ENCODE data around the gene PC. TPM values are rescaled to one million over a fixed set of nuclear protein-coding genes. Genes with fewer than 3 reads are reported as not detected.

Gene PC
- total RNA-seq, 2 donors from 2014 or later = 5.5 to 11.6 TPM

DNA sequence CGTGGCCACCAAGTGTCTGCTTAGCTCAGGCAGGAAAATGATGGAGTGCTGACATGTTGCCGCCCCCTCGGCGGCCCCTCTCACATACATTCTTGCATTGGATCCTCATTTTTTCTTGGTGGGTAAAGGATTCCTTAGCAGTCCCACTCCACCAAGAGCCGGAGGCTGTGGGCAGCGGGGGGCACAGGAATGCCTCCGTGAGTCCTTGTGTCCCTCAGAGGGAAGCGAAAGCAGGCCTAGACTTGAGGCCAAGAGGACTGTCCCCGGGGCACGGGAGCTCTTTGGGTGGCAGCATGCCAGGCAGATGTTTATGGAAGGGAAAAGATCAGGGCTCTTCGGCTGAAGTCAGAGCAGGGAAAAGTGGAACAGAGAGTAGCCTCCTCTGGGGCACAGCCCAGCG, 79.7 kb downstream of the PC start:
- intact Hi-C loops (cut with DNase I) = no loop called here
- DNase-seq (ENCODE audit: low spot score) = peak; percentile 78

DNA sequence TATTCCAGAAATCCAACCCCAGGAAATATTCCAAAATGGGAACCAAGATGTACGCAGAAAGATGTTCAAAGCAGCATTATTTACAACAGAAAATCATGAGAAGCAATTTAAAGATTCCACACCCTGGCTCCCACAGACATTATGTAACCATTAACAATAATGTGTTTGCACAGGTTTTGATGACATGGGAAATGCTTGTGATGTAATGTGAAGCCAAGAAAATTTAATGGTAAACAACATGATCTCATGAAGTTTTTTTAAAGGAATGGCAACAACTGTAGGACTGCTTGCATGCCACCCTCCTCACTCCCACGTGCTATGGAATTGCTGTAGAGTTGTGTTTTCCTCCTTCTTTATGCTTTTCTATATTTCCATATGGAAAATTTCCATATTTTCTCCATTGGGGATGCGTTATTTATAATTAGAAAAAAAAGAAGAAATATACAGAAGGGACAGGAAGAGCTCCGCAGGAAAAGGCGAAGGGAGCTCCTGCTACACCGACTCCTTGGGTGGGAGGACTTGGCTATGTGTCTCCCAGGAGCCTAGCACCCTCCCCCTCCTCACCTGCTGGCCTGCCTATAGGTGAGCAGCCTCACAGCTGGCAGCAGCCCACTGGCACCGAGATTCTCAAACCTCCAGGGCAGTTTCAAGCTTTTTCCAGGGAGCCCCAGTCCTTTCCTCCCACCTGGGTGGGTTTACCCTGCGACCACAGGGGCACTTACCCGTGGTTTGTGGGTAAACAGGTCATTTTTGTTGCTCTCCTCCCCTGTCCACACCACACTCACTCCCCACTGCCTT, 80.4 kb downstream of the PC start:
- DNase-seq (ENCODE audit: low spot score) = peak; percentile 65
- intact Hi-C loops (cut with DNase I) = no loop called here

DNA sequence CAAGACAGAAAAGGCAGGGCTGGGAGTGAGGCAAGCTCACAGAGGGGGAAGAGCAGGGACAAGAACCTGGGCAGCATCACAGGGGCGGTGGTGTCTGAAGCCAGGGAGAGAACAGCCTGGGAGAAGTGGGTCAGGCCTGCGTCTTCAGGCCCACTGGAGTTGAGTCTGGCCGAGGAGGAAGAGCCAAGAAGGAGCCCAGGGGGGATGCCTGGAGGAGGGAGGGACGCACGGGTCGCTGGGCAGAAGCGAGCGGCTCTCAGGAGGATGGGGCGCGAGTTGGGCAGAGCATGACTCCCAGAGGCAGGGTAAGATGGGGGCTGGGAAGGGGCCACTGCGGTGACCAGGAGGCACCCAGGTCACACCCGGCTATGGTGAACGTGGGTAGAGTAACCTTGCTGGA, 82.8 kb downstream of the PC start:
- intact Hi-C loops (cut with DNase I) = no loop called here
- peak; percentile 74 for DNase-seq (ENCODE audit: low spot score)

DNA sequence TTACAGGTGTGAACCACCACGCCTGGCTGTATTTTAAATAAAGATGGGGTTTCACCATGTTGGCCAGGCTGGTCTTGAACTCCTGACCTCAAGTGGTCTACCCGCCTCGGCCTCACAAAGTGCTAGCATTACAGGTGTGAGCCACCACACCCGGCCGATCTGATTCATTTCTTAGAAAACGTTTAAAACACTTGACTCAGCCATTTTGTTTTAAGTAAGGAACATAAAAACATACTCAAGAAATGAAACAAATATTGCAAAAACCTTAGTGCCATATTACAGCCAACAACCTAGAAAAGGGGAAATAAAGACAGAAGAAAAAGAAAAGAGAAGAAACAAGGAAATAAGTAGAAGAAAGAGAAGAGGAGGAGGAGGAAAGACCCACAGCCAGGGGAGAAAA, 84.0 kb downstream of the PC start:
- intact Hi-C loops (cut with DNase I) = no loop called here
- DNase-seq (ENCODE audit: low spot score) = no peak

DNA sequence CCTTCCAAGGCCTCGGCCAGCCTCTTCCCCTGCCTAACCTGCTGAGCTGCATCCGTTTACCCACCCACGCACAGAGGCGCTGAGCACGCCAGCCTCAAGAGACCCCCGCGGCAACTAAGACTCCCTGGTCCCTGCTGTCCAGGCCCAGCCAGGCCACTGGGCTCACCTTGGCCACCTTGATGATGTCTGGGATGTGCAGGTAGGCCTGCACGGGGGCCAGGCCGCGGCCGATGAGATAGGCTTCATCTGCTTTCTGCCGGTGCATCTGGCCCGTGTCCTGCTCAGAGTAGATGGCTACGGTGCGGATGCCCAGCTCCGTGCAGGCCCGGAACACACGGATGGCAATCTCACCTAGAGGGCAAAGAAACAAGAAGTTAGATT, 86.7 kb downstream of the PC start:
- intact Hi-C loops (cut with DNase I) = no loop called here
- DNase-seq (ENCODE audit: low spot score) = no peak

DNA sequence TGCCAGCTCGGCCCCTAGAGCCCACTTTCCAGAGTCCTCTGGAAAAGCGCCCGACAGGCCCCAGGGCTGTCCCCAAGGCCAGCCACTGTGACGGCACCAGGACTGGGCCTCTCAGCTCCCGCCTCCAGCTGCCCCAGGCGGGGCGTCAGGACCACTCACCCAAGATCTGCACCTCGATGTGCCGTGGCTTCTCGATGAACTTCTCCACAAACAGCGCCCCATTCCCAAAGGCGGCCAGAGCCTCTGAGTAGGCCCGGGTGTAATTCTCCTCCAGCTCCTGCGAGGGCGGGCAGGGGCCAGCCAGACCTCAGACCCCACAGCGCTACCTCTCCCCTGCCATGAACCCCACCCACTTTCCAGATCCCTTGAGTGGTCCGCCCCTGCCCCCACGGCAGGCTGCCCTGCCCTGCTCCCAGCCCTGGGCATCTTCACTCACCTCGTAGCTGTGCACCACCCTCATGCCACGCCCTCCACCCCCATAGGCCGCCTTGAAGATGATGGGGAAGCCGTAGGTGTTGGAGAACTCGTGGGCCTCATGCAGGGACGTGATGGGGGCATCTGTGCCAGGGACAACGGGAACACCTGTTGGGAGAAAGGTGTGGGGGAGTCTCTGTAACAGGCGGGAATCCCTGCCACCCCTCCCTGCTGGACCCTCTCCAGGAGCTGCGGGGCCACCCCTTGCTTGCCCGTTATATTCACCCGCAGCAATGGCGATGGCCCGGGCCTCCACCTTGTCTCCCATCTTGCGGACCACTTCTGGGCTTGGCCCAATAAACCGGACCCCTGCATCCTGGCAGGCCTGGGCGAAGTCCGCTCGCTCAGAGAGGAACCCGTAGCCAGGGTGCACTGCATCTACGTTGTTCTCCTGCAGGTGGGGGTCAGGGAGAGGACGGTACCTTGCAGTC, 87.3 kb downstream of the PC start:
- intact Hi-C loops (cut with DNase I) = no loop called here
- no peak for DNase-seq (ENCODE audit: low spot score)

DNA sequence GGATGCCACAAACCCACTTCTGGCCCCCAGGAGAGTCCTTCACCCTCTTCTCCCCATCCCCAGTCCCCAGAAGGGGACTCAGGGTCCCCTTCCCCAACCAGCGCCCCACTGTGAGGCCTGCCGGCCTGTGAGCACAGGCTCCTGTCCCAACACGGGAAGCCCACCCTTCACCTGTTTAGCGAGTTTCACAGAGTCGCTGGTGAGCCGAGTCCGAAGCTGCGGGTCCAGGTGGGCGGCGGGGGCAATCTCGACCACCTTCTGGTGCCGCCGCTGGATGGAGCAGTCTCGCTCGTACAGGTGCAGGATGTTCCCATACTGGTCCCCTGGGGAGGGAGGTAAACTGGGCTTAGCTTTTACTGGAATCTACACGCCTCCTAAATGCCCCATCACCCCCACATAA, 88.1 kb downstream of the PC start:
- intact Hi-C loops (cut with DNase I) = no loop called here
- no peak for DNase-seq (ENCODE audit: low spot score)

DNA sequence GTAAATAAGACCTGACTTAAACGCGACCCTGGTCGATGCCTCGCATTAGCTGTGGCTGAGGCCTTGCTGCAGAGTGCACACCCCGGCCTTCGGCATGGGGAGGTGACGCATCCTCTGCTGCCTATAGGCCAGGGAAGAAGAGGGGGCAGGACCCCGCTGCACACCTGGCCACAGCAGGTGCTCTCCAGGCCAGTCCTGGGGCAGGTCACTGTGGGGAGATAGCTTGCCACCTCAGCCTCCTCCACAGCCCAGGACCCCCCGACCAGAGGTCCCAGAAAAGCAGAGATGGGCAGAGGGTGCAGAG, 88.7 kb downstream of the PC start:
- intact Hi-C loops (cut with DNase I) = no loop called here
- DNase-seq (ENCODE audit: low spot score) = no peak

DNA sequence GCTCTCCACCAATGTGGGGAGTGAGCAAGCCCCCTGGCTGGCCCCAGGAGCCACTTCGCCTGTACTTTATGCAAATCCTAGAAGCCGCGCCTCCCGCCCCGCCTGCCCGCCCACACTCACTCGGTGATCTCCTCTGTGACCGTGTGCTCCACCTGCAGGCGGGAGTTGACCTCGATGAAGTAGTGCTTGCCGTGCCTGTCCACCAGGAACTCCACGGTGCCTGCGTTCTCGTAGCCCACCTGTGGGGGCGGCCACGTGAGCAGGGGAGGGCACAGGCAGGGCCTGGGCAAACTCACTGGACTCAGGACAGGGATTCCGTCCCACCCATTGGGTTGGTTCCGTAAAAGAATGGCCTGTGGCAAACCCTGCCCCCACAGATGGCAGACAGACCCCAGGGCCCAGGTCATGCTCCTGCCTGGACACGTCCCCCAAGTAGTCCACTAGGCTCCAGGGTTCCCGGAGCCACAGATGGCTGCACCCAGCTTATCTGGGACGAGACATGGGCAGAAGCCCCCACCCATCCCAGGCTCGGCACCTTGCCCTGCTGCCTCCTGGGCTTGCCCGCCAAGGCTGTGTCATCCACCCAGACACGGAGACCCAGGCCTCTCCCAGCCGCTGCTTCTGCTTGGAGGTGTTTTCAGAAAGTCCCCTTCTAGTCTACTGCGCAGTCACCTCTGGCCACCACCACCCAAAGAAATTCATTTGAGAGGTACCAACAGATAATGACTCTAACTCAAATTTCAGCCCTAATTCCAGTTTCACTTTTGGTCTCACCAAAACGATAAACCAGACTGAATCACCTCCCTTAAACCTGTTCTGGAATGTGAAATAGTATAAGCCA, 89.2 kb downstream of the PC start:
- no peak for DNase-seq (ENCODE audit: low spot score)
- intact Hi-C loops (cut with DNase I) = no loop called here

DNA sequence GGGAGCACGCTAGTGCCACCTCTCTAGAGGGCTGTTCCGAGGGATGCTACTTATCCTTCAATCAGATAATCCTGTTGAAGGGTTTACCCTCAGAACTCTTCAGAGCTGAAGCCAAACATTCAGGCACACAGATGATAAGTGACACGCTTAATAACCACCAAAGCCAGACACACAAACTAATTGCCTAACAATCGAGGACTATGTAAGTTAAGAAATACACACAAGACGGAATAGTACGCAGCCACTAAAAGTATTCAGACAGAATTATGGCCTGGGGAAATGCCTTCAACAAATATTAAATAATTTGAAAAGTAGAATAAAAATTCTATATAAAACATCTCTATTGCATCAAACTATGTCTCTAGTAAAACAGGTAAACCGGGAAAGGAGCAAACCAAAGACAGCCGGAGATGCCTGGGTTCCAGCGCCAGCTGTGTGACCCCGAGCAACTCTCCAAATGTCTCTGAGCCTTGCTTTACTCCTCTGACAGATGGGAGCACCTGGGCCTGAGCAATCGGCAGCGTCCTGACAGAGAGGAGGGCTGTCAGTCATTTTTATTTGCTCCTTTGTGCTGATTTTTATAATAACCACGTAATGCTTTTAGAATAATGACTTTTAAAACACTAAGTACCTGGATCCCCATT, 90.0 kb downstream of the PC start:
- intact Hi-C loops (cut with DNase I) = no loop called here
- DNase-seq (ENCODE audit: low spot score) = no peak

DNA sequence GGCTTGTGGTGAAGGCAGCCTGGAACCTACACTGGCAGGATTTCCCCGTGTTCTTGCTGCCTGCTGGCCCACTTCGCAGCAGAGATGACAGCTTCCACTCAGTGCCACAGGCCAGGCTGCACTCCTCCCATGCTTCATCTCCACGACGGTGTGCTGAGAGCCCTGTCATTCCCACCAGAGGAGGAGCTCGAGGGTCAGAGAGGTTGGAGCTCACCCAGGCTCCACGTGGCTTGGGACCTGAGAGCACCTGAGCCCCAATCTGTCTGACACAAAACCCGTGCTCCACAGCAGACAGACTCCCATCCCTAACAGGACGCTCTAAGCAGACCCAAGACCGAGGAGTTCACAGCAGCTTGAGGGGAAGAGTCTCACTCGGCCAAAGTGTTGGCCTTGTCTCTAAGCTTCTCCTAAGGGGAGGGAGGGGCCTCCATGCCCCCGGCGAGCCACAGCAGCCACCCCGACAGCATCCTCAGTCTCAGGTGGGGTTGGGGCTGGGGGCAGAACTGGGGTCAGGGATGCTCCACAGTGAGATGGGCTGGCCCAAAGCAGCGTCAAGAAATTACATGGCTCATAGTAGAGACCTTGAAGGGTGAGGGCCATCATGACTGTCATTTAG, 90.7 kb downstream of the PC start:
- intact Hi-C loops (cut with DNase I) = no loop called here
- no peak for DNase-seq (ENCODE audit: low spot score)

DNA sequence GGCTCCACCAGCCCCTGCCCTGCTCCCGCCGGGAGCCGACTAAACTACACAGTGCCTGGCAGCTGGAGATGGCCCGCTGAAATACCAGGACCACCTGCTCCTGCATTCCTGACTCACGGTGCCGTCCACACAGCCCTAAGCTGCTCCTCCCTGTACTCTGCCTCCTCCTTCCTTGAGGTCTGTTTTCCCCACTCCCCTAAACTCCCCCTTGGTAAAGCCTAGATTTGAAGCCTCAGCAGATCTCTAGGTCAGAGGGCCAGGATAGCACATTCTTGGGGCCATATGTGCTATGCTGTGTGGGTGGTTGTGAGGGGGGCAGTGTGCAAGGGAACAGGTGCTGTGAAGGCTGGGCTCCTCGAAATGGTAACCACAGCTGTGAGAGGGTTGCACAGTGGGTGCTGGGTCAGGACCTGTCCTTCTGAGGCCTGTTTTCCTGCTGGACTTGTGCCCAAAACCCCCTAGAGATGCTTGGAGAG, 91.6 kb downstream of the PC start:
- no peak for DNase-seq (ENCODE audit: low spot score)
- intact Hi-C loops (cut with DNase I) = no loop called here

DNA sequence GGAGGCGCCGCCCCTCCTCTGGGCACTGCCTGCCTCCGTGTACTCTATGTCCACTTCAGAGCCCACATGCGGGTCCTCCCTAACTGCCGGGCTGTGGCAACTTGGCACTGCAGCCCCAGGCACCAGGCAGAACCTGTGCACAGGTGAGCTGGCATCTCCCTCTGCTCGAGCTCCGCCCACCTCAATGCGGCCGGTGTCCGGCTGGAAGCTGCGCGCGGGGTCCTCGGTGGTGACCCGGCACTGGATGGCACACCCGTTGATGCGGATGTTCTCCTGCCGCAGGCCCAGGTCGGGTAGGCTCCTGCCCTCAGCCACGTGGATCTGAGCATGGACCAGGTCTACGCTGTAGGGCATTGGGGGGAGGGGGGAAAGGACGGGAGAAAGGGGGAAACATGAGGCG, 92.2 kb downstream of the PC start:
- intact Hi-C loops (cut with DNase I) = no loop called here
- no peak for DNase-seq (ENCODE audit: low spot score)

DNA sequence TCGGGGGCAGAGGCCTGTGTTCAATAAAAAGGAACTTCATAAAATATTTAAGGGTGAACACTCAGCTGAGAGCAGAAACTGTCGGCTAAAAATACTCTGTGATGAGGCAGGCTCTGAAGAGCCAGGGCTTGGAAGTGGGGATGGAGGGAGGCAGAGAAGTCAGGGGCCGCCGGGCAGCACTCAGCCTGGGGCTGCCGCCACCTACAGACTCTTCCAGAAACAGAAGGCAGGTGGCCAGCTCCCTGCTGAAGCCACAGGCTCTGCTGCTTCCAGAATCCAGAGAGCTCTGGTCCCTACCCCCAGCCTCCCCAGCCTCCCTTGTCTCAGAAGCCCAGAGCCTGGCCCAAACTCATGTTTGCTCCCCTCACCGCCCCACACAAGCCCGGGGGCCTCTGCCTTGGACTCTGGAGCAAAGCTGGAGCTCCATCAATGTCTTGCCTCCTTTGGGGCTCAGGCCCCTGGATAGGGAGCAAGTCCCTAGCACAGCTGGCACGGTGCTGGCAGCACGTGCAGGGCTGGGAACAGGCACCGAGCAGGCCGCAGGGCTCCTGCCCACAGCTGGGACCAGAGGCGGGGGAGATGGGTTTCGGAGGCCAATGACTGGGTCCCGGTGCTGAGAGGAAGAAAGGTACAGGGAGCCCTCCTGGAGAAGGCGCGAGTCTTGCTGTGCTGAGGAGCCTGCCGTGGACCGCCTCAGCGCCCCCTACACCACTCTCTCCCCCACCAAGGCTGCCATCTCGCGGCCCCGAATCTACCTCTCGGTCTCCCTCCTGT, 93.1 kb downstream of the PC start:
- intact Hi-C loops (cut with DNase I) = no loop called here

DNA sequence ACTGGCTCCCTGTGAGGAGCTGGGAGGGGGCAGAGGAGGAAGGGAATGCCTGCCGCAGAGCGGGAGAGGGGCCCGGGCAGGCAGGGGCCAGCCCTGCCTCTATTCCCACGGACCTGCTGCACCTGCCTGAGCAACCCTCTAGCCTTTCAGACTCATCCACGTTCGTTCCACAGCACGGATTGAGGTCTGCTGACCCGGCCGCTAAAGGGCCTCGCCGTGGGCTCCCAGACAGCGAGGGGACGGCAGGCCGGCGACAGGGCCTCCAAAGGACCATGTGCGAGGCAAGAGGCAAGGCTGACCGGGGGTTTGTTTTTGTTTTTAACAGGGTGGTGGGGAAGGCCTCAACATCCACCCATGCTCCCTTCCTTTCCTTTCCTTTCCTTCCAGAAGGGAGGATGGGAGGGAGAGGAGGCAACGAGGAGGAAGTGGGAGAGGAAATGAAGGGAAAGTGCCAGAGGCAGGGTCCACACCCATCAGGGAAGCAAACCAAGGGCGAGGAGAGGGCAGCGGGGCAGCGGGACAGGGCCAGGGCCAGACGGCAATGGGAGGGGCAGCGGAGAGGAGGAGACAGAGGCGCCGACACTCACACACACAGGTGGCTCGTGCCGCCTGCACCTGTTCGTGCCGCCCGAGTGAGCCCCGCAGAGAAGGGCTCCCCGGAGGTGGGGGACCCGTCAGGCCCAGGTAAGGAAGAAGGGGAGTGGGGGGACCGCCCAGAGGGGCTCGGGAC, 93.8 kb downstream of the PC start:
- intact Hi-C loops (cut with DNase I) = no loop called here
- DNase-seq (ENCODE audit: low spot score) = no peak

More for the DNA sequence above, 93.1 kb downstream of the PC start:
- no peak for DNase-seq (ENCODE audit: low spot score)

DNA sequence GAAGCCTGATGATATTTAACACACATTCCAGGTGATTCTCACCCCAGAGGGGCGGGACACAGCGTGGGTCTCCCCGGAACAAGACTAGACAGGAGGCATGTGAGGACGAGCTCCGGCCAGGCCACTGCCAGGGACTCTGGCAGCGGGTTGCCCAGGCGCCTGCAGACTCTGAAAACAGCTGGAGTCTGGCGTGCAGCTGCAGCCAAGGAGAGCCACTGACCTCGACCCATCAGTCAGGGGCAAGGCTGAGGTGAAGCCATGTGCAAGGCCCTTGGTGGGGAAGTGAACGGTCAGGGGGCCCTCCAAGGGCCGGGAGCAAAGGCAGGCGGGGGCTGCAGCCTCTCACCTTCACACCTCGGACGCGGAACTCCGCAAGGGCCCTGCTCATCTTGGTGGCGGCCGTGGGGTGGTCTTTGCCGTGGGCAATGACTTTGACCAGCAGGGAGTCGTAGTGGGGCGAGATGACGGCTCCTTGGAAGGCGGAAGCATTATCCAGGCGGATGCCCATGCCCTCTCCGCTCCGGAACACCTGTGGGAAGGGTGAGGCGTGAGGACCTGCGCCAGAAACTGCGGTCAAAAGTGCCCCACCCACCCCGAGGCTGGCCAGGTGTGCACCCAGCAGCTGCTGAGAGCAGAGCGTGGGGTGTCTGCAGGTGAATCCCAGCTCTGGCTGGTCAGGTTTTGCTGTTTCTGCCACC, 94.6 kb downstream of the PC start:
- no peak for DNase-seq (ENCODE audit: low spot score)
- intact Hi-C loops (cut with DNase I) = no loop called here

DNA sequence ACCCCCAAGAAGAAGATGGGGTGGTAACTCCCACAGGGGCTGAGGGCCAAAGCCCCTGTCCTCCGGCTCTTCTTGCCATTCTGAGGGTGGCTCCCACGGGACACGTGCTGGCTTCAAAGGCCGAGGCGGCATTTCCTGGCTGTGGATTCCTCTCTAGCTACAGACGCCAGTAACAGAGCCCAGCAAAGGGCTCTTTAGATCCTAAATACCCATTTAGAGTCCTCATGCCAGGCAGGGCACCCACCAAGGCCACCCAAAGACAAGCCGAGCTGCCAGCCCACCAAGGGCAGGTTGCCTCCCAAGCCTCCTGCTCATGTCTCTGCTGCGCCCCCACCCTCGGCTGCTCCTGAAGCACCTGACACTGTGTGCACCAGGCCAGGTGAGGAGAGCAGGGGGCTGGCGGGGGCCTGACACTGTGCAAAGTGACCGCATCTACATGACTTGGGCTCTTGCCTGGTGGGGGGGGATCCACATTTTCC, 95.6 kb downstream of the PC start:
- DNase-seq (ENCODE audit: low spot score) = peak; percentile 72
- intact Hi-C loops (cut with DNase I) = no loop called here

Measured in posterior vena cava (tissue), 2 donors.